CD1c-positive myeloid dendritic cell (primary cell): Measurements from ENCODE around the gene TMEM88.
"Not testable (repeated sequence)": the region's sequence is repeated elsewhere in the genome, so short reads cannot be mapped to it uniquely, and the experiment has no call there.

ENCODE experiments used
- DNase-seq: peaks from one replicate; pipeline ENCODE4 v3.0.0-alpha.2; 2016; ENCODE audit errors: extremely low spot score

The TMEM88 gene

GRCh38 chr17:7856011-7856810, 1.3 kb downstream of the TMEM88 start:
- DNase-seq: peak; percentile 53

GRCh38 chr17:7856811-7857712, 2.2 kb downstream of the TMEM88 start, which contains the start of gene NAA38:
TSS of gene NAA38 (minus strand) at chr17:7857559. CDS start at chr17:7857463, 96 bp downstream.
- DNase-seq: peak; percentile 99

GRCh38 chr17:7857713-7858521, 3.1 kb downstream of the TMEM88 start, which contains the start of gene CYB5D1:
TSS of gene CYB5D1 (plus strand) at chr17:7858003. CDS start at chr17:7858135, 132 bp downstream.
- DNase-seq: peak; percentile 94

- no peak for DNase-seq
Observed at GRCh38 chr17:7858522-7858810, 3.6 kb downstream of the TMEM88 start.

GRCh38 chr17:7859028-7859427, 4.2 kb downstream of the TMEM88 start:
- no peak for DNase-seq

- DNase-seq: peak; percentile 58
Observed at GRCh38 chr17:7862692-7863437, 8.0 kb downstream of the TMEM88 start.

GRCh38 chr17:7864384-7864783, 9.5 kb downstream of the TMEM88 start:
- not testable (repeated sequence) for DNase-seq

- DNase-seq: no peak
Observed at GRCh38 chr17:7864995-7865650, 10.3 kb downstream of the TMEM88 start.

GRCh38 chr17:7867881-7868329, 13.0 kb downstream of the TMEM88 start:
- DNase-seq: peak; percentile 12

- no peak for DNase-seq
Observed at GRCh38 chr17:7873051-7873450, 18.2 kb downstream of the TMEM88 start.

- no peak for DNase-seq
Observed at GRCh38 chr17:7875804-7876370, 21.0 kb downstream of the TMEM88 start.

- no peak for DNase-seq
Observed at GRCh38 chr17:7878234-7878633, 23.4 kb downstream of the TMEM88 start.

- DNase-seq: no peak
Observed at GRCh38 chr17:7880076-7880868, 25.4 kb downstream of the TMEM88 start.

GRCh38 chr17:7881276-7882054, 26.6 kb downstream of the TMEM88 start:
- DNase-seq: no peak

- DNase-seq: peak; percentile 13
Observed at GRCh38 chr17:7882068-7882467, 27.2 kb downstream of the TMEM88 start.

- no peak for DNase-seq
Observed at GRCh38 chr17:7882629-7883028, 27.8 kb downstream of the TMEM88 start.

GRCh38 chr17:7883781-7884386, 29.0 kb downstream of the TMEM88 start:
- peak; percentile 17 for DNase-seq
